A172 (cell line): ENCODE measurements around the gene LCMT1. TPM values are rescaled to one million over a fixed set of nuclear protein-coding genes. Genes with fewer than 3 reads are reported as not detected.
"Not testable (repeated sequence)": the region's sequence is repeated elsewhere in the genome, so short reads cannot be mapped to it uniquely, and the experiment has no call there.

Experiments used
- DNase-seq: peaks from one replicate; pipeline ENCODE4 v3.0.0-alpha.2; 2015; ENCODE audit warnings: low spot score
- total RNA-seq: library from RNA; depleted of rRNA; stranded (reverse); fragments of >200 nt; shearing (Covaris generic); gene quantifications from 2 replicates; pipeline ENCODE4 v1.2.3, GENCODE V29; 2014

The LCMT1 gene
- total RNA-seq, 1 experiment from 2014 or later: 58.6 TPM

GRCh38 chr16:25141648-25142047 lies 30.1 kb downstream of the LCMT1 start:
- no peak for DNase-seq

DNA sequence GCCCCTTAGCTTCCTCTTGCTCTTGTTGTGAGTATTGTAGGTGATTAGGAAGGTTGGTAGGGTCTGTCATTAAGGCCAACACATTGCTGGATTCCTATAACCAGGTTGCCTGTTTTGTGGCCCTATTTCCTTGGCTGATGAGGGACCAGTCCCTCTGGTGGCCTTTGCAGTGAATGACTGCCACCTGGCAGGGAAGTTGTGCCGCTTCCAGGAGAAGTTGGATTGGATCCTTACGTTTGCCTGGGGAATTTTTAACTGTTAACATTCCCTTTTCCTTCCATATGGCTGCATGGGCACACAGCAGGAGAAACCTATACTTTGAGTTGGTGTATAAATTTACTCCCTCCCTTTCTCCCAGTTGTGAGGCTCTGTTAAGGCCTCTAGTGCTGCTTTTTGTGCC lies 32.4 kb downstream of the LCMT1 start:
- DNase-seq: no peak

DNA sequence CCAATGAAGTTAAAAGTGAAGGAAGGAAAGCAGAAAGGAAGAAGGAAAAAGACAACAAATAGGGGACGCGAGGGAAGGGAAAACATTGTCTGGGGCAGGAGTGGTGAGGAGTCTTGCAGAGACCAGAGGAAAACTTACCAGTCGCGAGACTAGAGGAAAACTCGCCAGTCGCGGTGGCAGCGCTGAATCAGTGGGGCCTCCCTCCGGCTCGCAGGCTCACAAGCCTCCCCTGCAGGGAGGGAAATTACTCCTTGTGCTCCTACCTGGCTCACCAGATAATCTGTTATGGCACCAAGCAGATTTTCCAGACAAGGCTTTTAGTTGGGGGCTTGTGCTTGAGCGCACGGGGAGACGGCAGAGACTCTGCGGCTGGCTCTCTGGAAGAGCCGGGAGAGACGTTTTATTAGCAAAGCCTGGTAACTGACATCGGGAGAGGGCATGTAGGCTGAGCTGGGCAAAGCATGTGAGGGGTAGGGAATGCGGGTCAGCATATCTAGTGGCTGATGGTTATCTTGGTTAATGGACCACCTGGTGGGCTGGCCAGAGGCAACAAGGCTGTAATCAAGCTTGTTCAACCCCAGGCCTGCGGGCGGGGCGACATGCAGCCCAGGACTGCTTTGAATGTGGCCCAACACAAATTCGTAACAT lies 37.1 kb downstream of the LCMT1 start:
- no peak for DNase-seq

GRCh38 chr16:25151996-25152395 lies 40.5 kb downstream of the LCMT1 start:
- peak; percentile 98 for DNase-seq

DNA sequence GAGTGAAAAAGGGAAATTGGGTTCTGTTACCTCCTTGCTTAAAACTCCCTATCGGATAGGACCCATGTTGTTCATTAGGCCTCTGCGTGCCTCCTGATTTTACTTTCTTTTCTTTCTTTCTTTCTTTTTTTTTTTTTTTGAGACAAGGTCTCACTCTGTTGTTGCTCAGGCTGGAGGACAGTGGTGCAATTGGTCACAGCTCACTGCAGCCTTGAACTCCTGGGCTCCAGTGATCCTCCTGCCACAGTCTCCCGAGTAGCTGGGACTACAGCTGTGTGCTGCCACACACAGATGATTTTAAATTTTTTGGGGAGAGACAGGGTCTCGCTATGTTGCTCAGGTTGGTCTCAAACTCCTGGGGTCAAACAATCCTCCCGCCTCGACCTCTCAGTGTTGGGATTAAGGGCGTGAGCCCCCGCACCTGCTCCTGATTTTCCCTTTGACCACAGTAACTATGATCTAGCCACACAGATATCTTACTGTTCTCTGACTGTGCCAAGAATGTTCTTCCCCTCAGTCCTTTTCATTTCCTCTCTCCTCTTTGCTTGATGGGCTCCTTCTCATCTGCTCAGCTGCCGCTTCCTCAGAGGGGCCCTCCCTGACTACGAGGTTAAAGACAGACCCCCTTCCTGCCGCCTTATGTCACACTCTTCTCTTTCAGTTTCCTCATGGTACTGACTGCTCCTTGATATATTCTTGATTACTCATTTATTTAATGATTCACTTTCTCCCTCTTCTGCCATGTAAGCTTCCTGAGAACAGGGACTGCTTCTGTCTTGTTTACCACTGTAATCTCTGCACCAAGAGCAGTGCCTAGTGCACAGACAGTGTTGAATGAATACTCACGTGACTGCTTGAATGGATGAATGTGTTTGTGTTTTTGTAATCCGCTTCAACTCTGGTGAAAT lies 44.3 kb downstream of the LCMT1 start:
- DNase-seq: peak; percentile 20

GRCh38 chr16:25157271-25157875 lies 45.8 kb downstream of the LCMT1 start:
- DNase-seq: no peak

- DNase-seq: no peak
These were observed 46.9 kb downstream of the LCMT1 start for GRCh38 chr16:25158401-25158800.

GRCh38 chr16:25161753-25162367 lies 50.3 kb downstream of the LCMT1 start:
- no peak for DNase-seq

GRCh38 chr16:25163683-25164082 lies 52.1 kb downstream of the LCMT1 start:
- DNase-seq: no peak

- no peak for DNase-seq
These were observed 53.7 kb downstream of the LCMT1 start for GRCh38 chr16:25165284-25165683.

DNA sequence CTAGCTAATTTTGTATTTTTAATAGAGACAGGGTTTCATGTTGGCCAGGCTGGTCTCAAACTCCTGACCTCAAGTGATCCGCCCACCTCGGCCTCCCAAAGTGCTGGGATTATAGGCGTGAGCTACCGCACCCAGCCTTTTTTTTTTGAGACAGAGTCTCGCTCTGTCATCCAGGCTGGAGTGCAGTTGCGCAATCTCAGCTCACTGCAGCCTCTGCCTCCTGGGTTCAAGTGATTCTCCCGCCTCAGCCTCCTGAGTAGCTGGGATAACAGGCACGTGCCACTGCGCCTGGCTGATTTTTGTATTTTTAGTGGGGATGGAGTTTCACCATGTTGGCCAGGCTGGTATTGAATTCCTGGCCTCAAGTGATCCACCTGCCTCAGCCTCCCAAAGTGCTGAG lies 56.4 kb downstream of the LCMT1 start:
- DNase-seq: not testable (repeated sequence)

GRCh38 chr16:25171390-25171789 lies 59.8 kb downstream of the LCMT1 start:
- no peak for DNase-seq

GRCh38 chr16:25172831-25173230 lies 61.3 kb downstream of the LCMT1 start:
- no peak for DNase-seq

DNA sequence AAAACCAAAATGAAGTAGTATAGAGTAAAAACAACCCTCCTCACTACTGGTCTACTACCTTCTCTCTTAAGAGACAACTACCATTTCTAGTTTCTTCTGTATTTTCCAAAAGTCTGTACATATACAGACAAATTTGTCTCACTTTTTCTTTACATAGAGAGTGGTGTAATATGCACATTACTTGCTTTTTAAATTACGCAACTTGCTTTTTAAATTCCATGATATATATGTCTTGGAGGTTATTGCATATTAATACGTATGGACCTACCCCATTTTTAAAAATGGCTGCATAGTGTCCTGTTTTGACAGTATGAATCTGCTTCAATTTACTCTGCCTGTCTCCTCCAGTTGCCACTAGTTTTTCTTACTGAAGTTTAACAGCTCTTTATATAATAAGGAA lies 62.7 kb downstream of the LCMT1 start:
- no peak for DNase-seq

DNA sequence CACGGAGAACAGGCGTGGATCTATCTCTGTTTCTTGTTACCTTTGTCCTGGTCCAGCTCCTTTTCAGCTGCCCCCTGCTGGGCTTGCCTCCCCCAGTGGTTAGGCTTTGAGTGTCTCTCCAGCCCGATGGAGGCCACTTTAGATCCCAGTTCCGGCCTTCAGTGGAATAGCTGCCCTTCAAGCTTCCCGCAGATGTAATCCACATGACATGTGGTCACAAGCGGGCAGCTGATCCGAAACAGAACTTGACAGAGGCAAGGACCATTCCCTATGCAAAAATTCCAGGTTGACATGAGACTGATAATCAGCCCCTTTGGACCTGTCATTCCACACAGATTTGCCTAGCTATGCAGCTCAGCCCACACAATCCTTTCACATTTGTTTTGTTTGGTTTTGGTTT lies 64.6 kb downstream of the LCMT1 start:
- DNase-seq: no peak

- no peak for DNase-seq
These were observed 65.9 kb downstream of the LCMT1 start for GRCh38 chr16:25177512-25177830.

DNA sequence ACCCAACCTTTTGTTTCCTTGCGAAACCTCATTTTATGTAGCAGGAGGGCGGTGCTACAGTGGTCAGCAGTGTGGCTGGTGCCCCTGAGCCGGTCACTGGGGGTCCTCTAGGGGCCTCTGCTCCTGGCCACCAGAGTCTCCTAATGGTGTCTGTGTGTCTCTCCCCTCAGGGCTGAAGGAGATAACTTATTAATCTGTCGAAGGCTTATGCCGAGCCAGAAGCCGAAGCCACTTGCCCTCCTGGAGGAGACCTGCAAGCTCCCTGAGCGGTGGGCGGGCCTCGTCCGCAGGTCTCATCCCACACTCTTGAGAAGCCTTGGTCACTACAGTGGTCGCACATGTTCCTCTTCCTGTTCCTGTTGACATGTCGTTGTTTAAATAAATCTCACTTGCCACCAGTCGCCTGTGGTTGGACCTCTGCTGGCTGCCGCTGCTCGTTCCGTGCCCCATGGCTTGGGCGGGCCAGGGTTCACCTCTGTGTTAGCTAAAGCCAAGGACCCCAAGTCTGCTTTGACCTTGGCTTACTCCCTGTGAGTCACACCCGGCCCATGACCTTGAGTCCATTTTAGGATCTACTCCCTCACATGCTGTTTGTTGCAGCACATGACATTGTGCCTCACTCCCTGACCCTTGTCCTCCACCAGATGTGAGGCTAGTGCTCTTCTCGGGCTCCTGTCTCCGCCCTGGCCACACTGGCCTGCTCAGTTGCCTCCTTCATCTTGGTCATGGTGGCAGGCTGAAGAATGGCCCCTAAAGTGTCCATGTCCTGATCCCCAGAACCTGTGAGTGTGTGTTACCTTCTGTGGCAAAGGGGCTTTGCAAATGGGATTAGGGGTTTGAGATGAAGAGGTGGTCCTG lies 66.5 kb downstream of the LCMT1 start:
- DNase-seq: no peak

- not testable (repeated sequence) for DNase-seq
These were observed 69.7 kb downstream of the LCMT1 start for GRCh38 chr16:25181236-25181635.

GRCh38 chr16:25184771-25185170 lies 73.2 kb downstream of the LCMT1 start:
- DNase-seq: no peak

DNA sequence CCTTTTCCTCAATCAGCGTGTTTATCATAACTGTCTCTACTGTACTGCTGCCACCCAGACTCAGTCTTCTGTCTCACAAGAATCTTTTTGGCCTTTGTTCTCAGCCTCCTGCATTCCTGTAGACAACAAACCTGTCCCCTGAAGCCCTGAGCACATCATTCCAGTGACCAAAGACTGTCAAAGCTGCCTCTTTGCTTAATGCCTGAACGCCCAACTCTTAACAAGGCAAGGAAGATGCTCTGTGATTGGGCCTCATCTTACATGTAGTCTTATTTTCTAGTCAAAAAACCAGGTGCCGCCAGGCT lies 75.9 kb downstream of the LCMT1 start:
- no peak for DNase-seq

DNA sequence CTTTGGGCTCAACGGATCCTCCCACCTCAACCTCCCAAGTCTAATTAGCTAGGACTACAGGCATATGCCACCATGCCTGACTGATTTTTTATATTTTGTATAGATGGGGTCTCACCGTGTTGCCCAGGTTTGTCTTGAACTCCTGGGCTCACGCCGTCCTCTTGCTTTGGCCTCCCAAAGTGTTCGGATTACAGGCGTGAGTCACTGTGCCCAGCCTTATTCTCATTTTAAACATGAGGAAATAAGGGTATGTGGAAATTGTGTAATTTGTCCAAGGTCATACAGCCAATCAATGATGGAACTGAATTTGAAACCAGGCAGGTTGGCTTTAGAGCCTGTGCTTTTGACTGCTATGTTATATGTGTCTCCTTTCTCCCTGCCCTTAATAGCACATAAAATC lies 77.8 kb downstream of the LCMT1 start:
- DNase-seq: no peak

DNA sequence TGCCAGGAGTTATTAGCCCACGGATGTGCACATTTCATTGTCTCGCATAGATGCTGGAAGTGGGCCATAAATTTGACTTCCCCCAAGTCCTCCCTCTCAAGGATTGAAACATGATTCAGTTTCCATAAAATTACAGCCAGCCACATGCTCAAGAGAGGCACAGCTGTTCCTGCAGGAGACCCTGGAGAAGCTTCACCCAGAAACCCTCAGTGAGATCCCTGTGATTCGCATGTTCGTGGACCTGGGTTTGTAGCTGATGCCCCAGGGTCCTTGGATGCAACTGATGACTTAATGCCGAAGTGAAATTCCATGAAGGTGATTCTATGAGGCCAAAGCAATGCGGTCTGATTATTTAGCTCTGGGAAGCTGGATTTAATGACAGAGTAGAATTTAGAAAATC lies 80.6 kb downstream of the LCMT1 start:
- DNase-seq: peak; percentile 48
